Thoracic aorta (tissue), 2 donors: ENCODE data around the gene XYLT1. TPM values are rescaled to one million over a fixed set of nuclear protein-coding genes. Genes with fewer than 3 reads are reported as not detected.

Source experiments
- ATAC-seq: fragments of 150-250 bp; one replicate; pipeline ENCODE4 v1.8.0; 2017; ENCODE audit warnings: low read depth; ENCODE audit not compliant: insufficient number of reproducible peaks, low FRiP score
- DNase-seq: peaks from one replicate; pipeline ENCODE4 v3.0.0-alpha.2; 2020; ENCODE audit warnings: low spot score
- H3K27ac ChIP-seq, 2 donors: fragments of 200-600 bp; sonication (generic); 1 replicate in 1 of 2; 2 replicates in 1 of 2; pipeline ENCODE4 v1.5.1; 2016; ENCODE audit warnings: mild to moderate bottlenecking in 2 of 2, moderate library complexity in 2 of 2
- H3K27me3 ChIP-seq: fragments of 200-600 bp; sonication (generic); replicated peaks from 2 replicates; pipeline ENCODE4 v1.6.0; 2016; ENCODE audit warnings: mild to moderate bottlenecking; ENCODE audit not compliant: insufficient read depth
- H3K36me3 ChIP-seq: fragments of 200-600 bp; sonication (generic); one replicate; pipeline ENCODE4 v1.5.1; 2016
- H3K4me1 ChIP-seq, 2 donors: fragments of 200-600 bp; sonication (generic); 1 replicate in 1 of 2; 2 replicates in 1 of 2; pipeline versions ENCODE4 v1.5.1 to v1.6.0; 2016; ENCODE audit warnings: low read depth in 2 of 2, mild to moderate bottlenecking in 1 of 2; ENCODE audit not compliant: control insufficient read depth in 1 of 2
- H3K4me3 ChIP-seq: fragments of 200-600 bp; sonication (generic); 2 replicates; pipeline ENCODE4 v1.5.1; 2016; ENCODE audit warnings: mild to moderate bottlenecking
- H3K9me3 ChIP-seq: fragments of 200-600 bp; sonication (generic); 2 replicates; pipeline ENCODE4 v1.5.1; 2016
- CTCF ChIP-seq: fragments of 200-600 bp; sonication (generic); IDR thresholded peaks from one replicate; pipeline ENCODE4 v1.5.1; 2019; ENCODE audit warnings: antibody characterized with exemption
- total RNA-seq, 2 donors: library from RNA; depleted of rRNA; stranded (reverse); fragments of >200 nt; gene quantifications; one replicate each; pipeline versions ENCODE4 v1.1.0 to v1.2.3, GENCODE V29; 2016

Gene XYLT1
- total RNA-seq, 2 donors from 2014 or later, result 13.1 to 22.5 TPM

GRCh38 chr16:17116595-17117322 lies 354.0 kb downstream of the XYLT1 start:
- Histone ChIP-seq H3K4me3 (no peak overlapping the region), H3K27me3 (no peaks in the 10 kb centered on the region), H3K36me3 (no peaks in the 10 kb centered on the region), H3K4me1 (no peaks in the 10 kb centered on the region), H3K27ac (no peak overlapping the region), H3K9me3 (no peaks in the 10 kb centered on the region)
- no peak for TF ChIP-seq CTCF
- ATAC-seq, result no peak
- DNase-seq, result no peak

GRCh38 chr16:17109413-17109812 lies 361.3 kb downstream of the XYLT1 start:
- no peaks in the 10 kb centered on the region for H3K36me3 ChIP-seq
- H3K9me3 ChIP-seq, result no peaks in the 10 kb centered on the region
- no peak overlapping the region for H3K27ac ChIP-seq
- no peak for ATAC-seq
- TF ChIP-seq CTCF, result no peak
- no peaks in the 10 kb centered on the region for H3K4me1 ChIP-seq
- no peak for DNase-seq
- H3K27me3 ChIP-seq, result no peaks in the 10 kb centered on the region
- H3K4me3 ChIP-seq, result no peak overlapping the region

GRCh38 chr16:17108596-17108995 lies 362.2 kb downstream of the XYLT1 start:
- H3K9me3 ChIP-seq, result no peaks in the 10 kb centered on the region
- no peaks in the 10 kb centered on the region for H3K36me3 ChIP-seq
- H3K4me1 ChIP-seq, result no peaks in the 10 kb centered on the region
- no peak for TF ChIP-seq CTCF
- no peak overlapping the region for H3K4me3 ChIP-seq
- no peaks in the 10 kb centered on the region for H3K27me3 ChIP-seq
- ATAC-seq, result no peak
- H3K27ac ChIP-seq, result no peak overlapping the region
- DNase-seq, result no peak

GRCh38 chr16:17107450-17107849 lies 363.3 kb downstream of the XYLT1 start:
- H3K36me3 ChIP-seq, result no peaks in the 10 kb centered on the region
- no peaks in the 10 kb centered on the region for H3K27me3 ChIP-seq
- H3K4me3 ChIP-seq, result no peak overlapping the region
- H3K9me3 ChIP-seq, result no peaks in the 10 kb centered on the region
- no peaks in the 10 kb centered on the region for H3K4me1 ChIP-seq
- ATAC-seq, result no peak
- no peak for DNase-seq
- TF ChIP-seq CTCF, result no peak
- H3K27ac ChIP-seq, result no peak overlapping the region

- no peaks in the 10 kb centered on the region for H3K27me3 ChIP-seq
- ATAC-seq (no peak), DNase-seq (no peak)
- H3K27ac ChIP-seq, result no peak overlapping the region
- no peaks in the 10 kb centered on the region for H3K36me3 ChIP-seq
- no peak overlapping the region for H3K4me3 ChIP-seq
- no peaks in the 10 kb centered on the region for H3K9me3 ChIP-seq
- TF ChIP-seq CTCF, result no peak
- no peaks in the 10 kb centered on the region for H3K4me1 ChIP-seq
Observed at GRCh38 chr16:17106243-17106791, 364.4 kb downstream of the XYLT1 start.
